HG02798 (cell line): ENCODE results near the gene CSMD2.

Experiments
- ATAC-seq: cut with Tn5 transposase; IDR thresholded peaks from one replicate; pipeline ENCODE4 v1.9.1; 2021; ENCODE audit warnings: mild to moderate bottlenecking; ENCODE audit not compliant: unreplicated experiment, poor library complexity

Gene CSMD2

DNA sequence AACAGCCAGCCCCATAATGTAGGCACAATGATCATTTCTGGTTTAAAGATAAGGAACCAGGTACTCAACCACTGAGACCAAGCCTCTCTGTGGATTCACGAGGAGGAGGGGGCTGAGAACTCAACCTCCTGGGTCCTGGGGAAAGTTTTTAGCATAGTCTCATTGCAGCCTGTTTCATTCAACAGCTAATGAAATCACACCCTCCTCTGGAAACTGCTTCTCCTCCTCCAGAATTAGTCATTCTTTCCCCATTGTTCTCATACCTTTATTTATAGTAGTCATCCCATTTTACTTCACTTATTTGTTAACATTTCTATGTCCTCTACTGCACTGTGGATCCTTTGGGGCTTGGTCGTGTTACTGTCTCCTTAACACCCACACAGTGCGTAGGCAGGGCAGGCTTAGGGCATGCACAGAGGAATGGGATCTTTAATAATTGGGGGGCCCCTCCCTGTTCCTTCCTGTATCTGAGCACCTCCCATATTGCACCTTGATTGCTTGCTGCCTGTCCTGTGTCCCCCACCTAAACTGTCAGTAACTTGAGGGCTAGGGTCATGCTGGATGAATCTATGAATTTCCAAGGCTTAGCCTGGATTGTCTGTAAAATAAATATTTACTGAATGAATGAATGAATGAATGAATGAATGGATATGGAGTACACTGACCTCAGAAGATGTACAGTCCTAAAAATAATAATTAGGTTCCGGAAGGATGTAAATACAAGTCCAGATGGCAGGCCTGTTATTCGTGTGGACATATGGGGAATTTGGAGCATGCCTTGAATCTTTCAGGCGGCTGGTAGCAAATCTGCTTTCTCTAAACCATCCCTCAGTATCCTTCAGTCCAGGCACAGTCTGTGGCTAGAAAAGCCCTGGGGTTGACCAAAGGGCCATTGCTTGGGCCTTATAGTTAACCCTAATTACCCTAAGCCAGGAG is 455.0 kb downstream of the CSMD2 start:
- no peak for ATAC-seq

DNA sequence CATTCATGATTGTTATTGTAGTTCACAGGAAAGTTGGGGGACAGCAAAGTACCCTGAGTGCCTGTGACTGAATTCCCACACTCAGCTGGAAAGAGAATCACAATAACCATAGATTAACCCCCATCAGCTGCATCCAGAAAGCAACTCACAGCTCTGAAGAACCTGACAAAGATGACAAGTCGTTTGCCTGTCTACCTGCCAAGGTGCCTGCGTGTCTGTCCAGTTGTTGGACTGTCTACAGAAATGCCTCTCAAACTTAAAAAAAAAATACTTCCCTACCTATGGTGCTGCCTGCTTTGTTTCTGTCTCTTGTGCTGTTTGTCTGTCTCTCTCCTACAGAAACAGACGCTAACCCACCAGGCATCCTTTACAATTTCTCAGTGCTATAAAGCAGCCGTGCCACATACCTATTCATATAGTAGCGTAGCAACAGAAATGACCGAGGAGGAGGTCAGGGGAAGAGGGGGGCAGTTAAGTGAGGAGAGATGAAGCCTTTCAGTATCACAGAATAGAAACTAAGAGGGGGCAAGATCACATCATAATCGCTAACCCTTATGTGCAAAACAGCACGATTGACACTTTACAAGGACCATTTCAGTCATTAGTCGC is 455.8 kb downstream of the CSMD2 start:
- ATAC-seq, result no peak

DNA sequence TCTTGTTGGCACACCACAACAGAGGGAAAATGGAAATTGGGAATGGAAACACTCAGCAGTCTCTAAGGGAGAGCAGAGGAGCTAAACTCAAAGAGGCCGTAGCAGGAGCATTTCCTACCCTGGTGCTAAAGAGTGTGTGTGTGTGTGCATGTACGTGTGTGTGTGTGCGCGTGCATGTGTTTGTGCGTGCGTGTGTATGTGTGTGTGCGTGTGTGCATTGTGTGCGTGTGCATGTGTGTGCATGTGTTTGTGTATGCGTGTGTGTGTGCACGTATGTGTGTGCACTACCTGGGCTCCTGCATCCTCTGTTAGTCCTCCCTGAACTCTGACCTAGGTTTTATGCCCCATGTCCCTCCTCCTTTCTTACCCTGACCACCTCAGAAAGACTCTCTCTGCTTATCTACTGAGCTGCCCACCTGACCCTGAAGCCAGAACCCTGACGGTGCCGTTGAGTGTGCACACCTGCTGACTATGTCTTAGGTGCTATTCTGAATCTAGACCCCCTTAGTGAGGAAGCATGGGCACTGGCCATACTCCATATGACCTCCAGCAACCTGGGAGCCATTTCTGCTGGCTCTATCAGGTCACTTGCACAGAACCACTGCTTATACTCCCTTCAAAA is 458.3 kb downstream of the CSMD2 start:
- ATAC-seq, result no peak

DNA sequence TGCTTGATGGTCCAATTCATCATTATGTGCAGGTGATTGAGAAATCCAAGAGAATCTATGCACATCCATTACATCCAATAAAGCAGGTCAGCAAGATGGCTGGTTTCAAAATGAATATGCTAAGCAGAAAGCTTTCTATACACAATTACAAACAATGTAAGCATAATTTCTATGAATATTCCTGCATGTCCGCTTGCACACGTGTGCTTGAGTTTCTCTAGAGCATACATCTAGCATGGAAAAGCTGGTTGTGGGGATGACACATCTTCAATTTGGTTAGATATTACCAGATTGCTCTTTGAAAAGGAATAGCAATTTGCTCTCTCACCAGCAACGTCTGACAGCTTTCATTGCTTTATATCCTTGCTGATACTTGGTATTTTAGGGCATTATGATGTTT is 461.6 kb downstream of the CSMD2 start:
- ATAC-seq, result no peak

DNA sequence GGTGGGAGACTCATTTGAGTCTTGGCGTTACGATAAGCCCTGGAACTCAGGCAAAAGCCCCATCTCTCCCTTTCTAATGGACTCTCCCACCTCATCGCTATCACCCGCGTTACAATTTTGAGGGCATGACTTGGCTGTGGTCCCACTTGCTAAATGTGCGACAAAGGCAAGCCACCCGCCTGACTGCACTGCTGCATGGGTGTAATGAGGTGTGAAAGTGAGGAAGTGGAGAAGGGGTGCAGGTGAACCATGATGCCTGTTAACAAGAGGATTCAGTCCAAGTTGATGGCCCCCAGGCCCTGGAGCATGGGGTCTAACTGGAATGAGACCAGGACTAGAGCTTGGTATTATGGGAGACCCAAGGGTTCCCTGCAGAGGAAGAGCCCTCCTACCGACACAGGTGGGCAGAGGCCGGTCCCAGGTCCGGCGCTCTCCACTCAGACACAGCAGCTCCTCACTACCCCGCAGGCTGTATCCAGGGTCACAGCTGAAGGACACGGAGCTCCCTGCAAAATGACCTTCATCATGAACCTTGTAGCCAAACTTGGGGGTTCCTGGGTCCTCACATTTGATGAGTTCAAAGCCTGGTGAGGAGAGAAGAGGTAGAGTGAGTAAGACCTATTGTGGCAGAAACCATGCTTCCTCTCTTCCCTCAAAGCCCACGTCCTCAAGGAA is 466.5 kb downstream of the CSMD2 start:
- no peak for ATAC-seq

DNA sequence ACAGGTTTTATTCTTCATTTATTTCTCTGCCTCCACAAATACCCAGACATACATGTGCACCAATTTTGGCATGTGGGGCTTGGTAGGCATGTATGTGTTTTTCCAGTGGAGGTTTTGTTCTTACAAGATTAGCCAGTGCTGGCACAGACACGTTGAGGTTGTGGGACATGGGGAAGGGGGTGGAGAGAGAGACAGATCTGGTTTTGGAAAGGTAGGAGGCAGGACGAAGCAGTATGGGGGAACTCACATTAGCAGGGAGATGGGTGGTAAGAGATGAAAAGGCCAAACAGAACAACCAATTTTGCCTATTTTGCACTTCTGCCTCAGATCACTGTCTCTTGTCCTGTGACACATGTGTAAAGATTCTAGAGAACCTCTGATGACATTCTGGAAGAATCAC is 467.2 kb downstream of the CSMD2 start:
- ATAC-seq, result no peak

DNA sequence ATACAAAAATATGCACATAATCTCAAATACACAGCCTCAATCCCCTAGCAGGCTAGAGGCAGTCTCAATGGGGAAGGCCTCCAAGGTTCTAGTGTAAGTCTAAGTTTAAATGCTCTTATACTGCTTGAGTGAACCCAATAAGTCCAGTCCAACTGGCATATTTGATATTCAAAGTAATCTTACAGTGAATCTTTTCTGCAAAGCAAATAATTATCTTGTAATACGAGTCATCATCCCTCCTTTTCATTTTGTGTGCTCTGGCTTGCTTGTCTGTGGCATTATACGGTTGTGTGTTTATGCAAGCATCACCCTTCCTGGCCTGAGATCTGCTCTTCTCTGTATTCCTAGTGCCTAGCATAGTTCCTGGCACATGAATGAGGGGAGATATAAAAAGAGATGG is 468.1 kb downstream of the CSMD2 start:
- no peak for ATAC-seq

DNA sequence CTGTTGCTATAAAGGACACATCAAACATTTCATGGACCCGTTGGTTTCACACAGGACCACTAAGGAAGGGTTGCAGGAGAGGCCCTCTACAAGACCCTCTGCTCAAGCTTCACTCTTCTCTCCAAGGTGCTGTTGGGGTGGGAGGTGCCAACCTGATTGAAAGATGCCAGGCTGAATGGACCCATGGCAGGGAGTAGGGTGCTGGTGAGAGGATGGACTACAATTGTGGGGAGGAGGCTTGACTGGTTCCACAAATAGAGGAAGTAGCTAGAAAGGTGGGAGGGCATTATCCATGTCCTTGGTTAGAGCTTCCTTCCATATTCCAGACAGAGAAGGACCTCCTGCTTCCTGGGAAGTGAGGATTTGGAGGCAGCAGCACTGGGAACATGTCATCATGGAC is 468.7 kb downstream of the CSMD2 start:
- ATAC-seq, result no peak

DNA sequence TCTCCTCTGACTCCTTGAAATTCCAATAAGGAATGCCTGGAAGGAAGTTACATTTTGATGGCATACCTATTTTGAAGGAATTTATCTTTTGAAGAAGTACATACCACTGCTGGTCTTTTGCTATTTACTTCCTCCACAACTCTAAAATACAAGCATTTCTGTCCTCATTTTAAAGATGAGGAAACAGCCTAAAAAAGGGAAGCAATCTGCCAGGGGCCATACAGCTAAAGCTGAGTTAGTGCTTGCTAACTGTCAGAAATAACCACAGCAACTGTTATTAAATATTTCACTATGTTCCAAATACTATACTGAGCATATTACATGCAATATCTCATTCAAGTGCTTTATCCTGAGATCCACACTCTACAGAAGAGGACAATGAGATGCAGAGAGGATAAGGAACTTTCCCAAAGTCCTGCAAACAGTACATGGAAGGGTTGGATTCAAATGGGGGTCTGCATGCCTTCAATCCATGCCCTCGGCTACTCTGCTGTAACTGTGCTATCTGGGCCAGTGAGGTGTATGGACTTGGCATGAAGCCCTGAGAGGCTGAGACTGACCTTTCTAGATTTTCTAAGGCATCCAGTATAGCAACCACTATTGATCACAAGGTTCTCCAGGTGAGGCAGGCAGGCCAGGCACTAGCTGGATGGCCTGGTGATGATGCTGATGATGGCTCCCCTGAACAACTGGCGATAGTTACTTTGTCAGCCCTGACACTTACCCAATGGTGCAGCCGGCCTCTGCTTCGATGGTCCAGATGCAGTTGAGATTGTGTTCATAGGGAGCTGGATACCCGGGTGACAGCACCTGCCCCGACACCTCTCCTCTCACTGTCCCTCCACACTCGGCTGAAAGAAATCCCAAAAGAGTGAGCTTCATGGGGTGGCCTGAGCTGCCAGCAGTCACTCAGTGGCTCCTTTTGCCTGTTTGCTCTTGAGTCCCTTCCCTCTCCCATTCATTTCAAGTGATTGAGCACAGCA is 472.5 kb downstream of the CSMD2 start:
- ATAC-seq, result no peak

DNA sequence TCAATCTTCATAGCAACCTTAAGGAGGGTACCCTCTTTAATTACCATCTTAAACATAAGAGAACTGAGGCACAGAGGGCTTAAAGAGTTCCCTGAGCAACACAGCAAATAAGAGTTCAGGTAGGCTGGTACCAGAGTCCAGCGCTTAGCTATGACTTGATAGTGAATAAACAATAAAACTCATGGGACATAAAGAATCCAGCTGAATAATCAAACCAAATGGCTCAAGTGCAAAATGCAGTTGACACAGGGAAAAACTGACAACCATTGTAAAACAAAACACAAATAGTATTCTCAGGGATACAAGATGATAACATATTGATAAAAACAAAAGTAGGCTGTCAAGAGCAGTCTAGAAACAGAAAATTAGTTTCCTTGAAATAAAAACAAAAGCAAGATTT is 478.0 kb downstream of the CSMD2 start:
- ATAC-seq, result no peak

DNA sequence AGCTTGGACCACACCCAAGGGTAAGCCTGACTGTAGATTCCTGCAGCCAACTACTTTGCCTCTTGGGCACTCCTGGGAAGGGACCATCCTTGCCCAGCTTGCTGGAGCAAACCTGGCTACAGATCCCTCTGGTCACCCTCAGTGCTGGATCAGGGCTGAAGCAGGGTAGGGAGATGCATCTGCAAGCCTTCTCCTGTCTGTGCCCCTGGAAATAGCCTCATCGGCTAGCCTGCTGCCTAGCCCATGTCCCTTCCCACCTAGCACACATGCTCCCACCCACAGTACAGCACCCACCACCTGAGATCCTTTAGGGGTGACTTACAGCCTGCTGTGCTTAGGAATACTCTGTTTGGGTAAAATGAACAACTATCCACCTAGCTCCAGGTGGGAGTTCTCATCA is 478.5 kb downstream of the CSMD2 start:
- no peak for ATAC-seq

DNA sequence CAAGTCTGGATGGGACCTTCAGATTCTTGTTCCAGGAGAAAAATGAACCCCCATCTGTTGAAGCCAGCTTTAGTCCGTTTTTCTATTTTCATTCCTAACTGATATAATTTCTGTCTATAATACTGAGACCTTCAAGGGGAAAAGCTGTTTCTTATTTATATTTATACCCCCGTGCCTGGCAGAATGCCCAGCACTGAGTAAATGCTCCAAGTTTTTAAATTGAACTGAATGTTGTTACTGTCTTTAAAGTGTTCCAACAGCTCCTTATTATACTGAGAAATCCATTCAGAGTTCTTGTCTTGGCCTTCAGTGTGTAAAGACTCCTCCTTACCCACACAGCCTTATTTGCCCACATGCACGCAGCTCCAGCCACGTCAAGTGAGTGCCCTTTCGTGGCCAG is 479.8 kb downstream of the CSMD2 start:
- no peak for ATAC-seq

DNA sequence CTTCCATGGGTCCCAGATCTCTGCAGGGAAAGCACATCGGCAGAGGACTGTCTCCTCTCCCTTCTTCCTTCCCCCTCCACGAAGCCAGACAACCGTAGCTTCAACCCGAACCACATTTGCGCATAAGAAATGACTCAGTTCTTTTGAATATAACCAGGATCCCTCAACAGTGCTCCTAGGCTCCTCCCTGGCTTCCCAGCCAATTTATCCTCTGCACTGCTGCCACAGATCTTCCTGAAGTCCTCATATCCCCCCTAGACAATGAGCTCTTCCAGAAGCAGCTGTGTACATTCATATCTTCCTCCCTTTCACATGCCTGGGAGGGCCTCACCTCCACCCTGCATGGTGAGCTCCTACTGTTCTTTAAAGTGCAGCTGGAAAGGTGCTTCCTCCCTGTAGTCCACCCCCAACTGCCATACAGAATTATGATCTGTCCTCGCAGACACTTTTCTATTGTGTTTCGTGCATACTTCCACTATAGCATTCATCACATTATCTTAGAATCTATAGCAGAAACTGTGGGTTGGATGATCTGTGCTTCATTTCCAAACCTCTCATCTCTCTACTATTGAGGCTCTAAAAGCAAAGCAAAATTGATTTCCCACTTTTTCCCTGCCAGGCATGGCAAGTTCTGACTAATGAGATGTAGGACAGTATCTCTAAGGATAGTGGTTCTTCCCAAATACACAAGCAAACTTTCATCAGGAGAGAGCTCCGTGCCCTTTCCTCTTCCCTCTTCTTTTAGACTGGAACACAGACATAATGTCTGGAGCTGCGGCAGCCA is 480.4 kb downstream of the CSMD2 start:
- ATAC-seq, result no peak

DNA sequence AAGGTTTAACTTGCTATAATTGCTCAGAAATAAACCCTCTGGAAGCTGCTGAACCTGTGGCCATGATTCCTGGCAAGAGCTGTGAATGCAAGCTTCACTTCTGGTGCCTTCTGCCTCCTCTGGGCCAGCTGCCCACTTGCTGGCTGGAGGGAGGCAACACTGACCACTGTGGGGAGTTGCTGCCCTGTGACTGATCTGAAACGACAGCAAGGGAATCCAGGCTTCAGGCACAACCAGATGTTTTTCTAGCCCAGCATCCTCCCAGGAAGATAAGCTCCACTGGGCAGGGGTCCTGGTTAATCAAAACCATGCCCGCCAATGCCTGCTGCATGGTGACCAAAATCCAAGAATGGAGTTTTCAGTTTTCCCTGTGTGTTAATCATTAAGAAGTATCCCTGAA is 481.1 kb downstream of the CSMD2 start:
- no peak for ATAC-seq

DNA sequence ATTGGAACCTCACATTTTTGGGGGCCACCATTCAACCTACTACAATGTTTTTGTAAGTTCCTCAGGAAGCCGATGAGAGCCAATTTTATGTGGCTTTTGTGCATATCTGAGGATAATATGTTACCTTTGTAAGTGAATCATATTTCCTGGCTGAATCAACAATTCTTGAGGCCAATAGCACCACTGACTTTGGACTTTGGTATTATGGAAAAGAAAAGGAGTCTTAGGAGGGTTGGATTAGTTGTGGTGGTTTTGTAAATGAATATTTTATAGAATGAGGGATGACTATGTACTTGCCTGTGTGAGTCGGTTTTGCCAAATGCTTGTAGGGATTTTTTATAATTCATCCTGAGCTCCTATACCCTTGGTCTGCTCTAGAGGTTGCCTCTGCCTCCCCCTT is 482.7 kb downstream of the CSMD2 start:
- ATAC-seq, result no peak

DNA sequence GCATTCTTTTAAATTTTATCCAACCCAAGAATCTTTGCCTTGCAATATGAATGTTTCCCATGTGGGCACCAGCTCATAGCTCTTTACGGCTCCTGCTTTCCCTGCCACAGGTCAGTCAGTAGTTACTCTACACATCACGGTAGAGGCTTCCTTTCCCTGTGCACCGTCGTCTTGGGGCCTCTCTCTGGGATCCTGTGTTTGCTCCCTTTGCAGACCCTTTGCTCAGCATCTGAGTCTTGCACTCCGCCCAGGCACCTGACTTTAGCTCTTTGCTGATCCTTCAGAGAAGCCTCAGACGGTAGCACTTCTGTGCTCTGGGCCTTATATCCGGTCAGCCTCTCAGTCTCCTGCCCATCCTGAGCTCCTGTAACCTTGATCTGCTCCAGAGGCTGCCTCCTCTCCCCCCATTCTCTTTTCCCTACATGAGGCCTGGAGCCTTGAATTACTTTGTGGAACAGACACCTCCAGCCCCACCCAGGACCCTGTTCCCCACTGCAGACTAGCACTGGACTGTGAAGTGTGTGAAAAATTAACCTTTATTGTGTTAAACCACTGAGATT is 484.7 kb downstream of the CSMD2 start:
- ATAC-seq, result no peak

DNA sequence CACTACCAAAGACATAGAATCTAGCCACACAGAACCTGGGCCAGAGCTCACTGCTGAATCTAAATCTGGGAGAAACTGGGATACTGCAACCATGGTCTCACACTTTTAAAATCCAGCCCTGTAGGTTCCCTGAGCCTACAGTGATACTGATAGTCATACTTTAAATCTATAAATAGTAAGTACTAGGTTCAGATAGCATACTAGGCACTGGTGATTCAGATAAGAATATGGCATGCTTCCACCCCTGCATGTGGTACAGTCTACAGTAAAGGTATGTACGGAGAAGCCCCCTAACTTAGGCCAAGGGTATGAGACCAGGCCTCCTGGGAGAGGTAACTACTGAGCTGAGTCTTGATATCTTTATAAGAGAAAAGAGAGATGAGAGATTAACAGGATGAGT is 494.5 kb downstream of the CSMD2 start:
- ATAC-seq, result no peak

DNA sequence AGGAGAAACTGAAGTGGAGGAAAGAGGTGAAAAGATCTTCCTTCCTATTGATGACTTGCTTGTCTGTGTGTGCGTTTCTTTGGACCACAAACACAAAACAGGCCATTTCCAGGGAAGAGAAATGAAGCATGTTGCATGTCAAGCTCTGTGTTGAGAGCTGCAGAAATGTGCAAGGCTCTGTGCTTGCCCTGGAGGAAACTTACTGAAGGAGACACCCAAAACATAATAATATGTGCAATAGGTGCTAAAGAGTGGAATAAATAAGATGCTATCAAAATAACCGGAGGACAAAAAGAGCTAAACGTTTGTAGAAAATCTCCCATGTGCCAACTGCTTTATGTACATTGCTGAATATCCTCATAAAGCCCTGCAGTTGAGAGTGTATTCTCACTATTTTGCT is 496.3 kb downstream of the CSMD2 start:
- ATAC-seq, result no peak
